Stimulated activated CD4-positive, alpha-beta T cell treated with anti-CD3 and anti-CD28 coated beads, Interleukin-1b, Interleukin-23, amount 100 ng/mL, for 4 hours (primary cell): ENCODE data around the gene OR10D3.
"Not testable (repeated sequence)": the region's sequence is repeated elsewhere in the genome, so short reads cannot be mapped to it uniquely, and the experiment has no call there.

Experiments
- DNase-seq, 2 donors: peaks; one replicate each; pipeline ENCODE4 v3.0.0-alpha.2; 2020; ENCODE audit warnings: low read depth in 2 of 2

OR10D3 gene

DNA sequence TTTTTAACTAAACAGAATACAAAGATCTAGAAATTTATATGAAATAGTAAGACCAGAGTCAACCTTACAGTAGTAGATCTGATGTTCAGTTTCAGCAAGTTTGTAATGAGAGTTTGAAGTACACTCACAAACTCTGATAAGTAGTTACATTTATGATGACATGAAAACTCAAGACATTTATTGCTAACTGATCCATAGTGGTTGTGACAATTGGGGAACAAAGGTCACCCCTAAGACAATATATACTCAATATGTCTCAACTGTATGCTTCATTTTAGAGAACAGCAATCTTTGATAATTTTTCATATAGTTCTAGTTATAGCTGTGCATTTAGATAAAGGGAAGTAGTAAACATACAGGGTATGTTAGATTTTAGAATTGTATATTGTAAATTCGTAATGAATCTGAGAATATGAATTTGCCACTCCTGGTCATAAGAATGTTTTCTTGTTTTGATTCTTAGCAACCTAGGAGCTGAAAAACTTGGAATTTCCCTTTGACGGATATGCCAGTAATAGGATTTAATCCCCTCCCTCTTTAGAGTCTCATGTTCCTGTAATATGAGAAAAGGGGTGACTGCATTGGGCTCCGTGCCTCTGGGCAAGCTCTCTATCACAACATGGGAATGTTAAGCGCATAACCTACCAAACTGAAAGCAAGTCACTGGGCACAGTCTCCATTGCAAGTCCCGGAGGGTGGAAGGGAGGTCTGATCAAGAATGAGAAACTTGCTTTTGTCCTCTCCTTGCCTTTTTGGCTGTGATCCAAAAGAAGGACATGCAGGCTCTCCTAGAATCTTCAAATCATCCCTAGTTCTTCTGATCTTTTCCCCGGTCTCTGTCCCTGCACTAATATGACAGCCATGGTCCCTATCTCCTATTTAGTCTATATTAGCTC lies 11.4 kb downstream of the OR10D3 start:
- DNase-seq = no peak

DNA sequence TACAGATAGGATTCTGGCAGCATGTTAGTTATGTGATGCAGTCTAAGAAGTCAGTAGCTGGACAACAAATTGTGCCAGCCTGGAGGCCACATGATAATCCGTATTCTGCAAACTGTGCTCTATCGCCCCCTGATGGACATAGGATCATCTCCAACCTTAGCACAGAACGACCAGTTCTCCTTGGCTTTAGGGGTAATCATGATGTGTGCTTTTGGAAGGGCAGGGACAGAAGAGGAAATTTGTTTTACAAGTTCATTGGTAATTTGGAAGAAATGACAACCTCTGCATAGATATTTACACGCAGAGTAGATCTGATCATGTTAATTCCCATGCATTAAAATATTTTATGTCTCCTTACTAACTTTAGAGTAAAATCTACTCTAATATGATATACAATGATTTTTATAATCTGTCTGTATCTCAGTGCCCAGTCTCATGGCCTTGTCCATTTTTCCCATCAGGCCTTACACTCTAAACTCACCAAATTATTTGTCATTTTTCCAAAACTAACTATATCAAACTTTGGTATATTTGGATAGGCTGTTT lies 12.1 kb downstream of the OR10D3 start:
- DNase-seq = peak; percentile 4 to 8

DNA sequence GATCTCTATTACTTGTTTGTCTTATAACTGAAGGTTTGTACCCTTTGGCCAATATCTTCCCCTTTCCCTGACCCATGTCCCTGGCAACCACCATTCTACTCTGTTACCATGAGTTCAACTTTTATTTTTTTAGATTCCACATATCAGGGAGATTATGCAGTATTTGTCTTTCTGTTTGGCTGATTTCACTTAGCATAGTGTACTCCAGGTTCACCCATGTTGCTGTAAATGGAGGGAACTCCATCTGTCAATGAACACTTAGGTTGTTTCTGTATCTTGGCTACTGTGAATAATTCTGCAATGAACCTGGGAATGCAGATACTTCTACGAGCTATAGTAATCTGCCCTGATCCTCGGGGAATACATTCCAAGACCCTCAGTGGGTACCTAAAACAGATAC lies 14.9 kb downstream of the OR10D3 start:
- no peak for DNase-seq

DNA sequence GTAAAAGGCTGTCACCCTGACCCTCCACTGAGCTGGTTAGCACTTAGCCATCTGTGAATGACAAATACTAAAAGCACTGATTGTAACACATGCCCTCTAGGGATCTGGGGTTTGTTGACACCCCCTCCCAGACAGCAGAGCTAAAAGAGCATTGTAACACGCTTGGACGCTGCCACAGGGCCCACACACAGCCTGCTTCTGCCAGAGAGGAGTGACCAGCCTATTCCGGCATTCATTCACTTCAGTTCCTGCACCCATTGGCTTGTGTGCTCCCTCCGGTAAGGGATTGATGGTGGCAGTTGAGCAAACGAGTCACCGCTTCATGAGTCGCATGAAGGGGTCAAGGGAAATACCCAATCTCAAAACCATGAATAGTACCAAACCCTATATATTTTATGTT lies 15.8 kb downstream of the OR10D3 start:
- no peak for DNase-seq

DNA sequence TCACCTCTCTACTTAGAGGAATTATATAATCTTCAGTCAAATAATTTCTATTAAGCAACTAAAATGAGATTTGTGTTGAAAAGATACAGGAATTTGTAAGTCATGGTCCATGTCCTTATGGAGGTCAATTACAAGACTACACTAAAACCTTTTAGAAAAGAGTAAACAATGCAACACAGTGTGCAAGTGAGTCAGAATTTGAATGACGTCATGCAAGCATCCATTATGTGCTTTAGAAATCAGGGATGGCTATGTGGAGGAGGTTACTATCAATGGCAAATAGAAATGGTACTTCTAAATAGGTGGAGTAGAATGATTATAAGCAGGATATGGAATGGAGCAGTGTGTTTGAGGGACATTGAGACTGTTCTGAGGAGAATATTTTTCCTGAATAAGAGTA lies 16.6 kb downstream of the OR10D3 start:
- no peak for DNase-seq

DNA sequence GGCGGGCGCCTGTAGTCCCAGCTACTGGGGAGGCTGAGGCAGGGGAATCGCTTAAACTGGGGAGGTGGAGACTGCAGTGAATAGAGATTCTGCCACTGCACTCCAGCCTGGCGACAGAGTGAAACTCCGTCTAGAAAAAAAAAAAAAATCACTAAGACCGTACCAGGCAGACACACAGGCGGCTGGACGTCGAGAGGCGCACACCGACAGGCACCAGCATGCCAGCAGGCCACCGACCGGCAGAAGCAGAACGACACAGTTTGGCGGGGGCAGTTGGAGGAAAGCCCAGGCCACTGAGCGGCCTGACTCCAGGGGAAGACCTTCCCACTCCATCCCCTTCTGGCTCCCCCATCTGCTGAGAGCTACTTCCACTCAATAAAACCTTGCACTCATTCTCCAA lies 17.5 kb downstream of the OR10D3 start:
- no peak for DNase-seq

DNA sequence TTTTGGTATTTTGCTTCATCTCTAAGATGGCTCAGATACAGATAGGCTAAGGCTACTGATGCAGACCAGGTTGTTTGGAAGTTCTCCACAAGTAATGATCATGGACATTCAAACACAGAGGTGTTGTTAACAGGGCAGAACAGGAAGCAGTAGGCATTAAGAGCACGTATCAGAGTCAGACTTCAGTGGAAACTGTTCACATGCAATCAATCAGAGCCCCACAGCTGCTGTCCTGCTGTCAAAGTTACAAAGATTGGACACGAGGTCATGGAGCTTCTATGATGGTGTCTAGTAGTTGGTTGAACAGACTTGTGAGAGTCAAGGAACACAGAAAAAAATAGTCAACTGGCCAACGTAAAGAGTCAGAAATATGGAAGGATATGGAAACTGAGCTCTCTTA lies 19.8 kb downstream of the OR10D3 start:
- DNase-seq = no peak

DNA sequence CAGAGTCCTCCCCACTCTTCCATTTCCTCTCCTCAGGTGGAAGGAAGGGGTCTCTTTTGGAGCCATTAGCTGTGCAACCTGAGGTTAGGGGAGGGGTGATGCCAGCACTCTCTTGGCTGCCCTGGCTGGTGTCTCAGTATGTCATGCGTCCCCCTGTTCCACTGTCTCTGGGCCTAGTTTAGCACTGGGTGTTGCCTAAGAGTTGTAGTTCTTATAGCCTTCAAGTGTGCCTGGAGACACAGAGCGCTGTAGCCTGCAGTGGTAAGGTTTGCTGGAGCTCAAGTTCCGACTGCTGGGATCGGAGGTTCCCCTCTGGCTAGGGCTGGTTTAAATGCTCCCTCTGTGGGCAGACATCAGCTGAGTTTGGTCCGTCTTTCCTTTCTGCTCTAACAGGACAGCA lies 20.9 kb downstream of the OR10D3 start:
- DNase-seq = no peak

DNA sequence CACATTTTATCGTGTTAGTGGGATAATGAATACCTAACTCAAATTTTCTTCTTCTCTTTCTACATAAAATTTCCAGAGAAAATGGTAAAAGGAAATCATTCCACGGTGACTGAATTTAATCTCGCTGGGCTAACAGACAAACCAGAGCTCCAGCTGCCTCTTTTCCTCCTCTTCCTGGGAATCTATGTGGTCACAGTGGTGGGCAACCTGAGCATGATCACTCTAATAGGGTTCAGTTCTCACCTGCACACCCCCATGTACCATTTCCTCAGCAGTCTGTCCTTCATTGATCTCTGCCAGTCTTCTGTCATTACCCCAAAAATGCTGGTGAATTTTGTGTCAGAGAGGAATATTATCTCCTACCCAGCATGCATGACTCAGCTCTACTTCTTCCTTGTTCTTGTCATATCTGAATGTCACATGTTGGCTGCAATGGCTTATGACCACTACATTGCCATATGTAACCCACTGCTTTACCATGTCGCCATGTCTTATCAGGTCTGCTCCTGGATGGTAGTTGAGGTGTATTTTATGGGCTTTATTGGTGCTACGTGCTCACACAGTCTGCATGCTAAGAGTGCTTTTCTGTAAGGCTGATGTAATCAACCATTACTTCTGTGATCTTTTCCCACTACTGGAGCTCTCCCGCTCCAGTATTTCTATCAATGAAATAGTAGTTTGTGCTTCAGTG lies 24.1 kb downstream of the OR10D3 start:
- DNase-seq = no peak

DNA sequence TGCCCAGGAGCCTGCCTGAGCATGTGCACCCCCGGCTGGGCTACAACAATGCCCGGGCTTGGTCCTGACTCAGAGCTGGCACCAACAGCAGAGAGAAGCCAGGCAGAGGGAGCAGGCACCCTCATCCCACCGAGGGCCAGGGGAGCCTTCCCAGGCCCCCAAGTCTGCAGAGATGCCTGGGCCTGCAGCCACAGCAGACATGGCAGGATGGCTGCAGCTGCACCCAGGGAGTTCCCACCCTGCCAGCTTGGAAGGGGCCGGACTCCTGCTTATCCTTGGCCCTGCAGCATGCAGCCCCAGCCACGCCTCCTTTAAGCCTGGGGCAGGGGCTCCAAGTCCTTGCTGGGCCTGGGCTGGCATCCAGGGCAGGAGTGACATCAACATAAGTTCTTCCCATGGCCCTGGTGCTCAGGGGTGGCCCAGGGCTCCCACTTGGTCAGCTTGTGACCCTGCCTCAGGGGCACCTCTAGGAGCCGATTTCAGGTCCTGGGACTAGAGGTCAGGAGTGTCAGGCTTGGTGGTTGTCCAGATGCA lies 26.7 kb downstream of the OR10D3 start:
- DNase-seq = no peak

DNA sequence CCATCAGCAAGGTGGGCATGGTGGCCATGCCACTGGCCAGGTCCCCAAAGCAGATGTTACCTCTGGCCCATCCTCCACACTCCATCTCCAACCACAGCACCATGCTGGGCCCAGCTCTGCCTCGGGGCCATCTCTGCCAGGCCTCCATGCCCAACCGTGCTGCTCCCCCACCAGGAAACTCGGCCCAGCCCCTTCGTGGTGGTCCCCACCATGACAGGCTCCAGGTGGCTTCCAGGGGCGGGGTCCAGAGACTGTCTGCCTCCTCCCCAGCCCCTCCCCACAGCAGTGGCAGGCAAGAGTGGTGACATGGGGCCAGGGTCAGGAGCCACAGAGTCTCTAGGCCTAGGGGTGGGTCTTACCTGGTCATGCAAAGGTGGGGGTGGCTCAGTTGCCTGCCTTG lies 27.3 kb downstream of the OR10D3 start:
- no peak for DNase-seq

DNA sequence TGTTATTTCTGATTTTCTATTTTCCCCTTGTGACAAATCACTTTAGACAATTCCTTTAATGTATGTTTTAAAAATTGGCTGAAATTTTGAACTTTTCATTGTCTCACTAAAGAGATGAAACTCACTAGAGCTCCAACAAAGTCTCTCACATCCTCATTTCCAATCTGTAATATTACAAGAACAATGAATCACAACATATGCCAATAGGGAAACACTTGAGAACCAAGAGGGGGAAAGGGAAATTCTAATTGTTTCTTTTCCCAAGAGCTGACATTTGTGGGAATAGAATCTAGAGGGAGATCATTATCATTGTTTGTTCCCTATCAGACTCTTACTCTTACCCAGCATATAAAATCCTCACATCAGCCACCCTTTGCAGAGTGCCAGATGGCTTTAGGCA lies 28.2 kb downstream of the OR10D3 start:
- no peak for DNase-seq

DNA sequence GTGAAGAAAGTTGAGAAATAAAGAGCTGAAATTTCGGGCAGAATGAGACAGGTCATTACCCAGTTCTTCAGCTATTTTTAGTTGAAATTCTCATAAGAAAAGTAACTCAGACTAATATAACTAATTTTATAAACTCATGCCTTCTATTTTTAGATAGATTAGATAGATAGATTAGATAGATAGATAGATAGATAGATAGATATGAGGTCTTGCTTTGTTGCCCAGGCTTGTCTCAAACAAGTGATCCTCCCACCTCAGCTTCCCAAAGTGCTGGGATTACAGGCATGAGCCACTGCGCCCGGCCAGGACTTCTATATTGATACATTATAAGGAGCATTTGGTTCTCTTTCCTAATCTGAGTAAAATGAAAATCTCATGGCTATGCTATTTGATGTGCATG lies 30.9 kb downstream of the OR10D3 start:
- no peak for DNase-seq

DNA sequence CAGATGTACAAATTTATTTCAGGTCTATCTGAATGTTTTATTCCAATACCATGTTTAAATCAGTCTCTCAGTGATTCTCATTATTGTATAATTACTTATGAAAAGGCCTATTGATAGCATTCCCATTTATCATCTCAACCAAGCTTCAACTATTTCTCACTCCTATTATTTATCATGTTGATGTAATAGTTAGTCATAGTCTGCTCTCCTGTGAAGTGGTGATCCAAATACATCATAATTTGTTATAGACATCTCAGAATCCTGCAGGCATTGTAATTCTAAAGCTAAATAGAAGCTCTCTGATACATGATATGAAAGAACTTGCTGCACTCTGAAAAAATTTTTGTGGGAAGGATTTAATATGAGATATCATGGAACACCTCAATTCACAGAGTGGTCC lies 36.0 kb downstream of the OR10D3 start:
- DNase-seq = no peak

DNA sequence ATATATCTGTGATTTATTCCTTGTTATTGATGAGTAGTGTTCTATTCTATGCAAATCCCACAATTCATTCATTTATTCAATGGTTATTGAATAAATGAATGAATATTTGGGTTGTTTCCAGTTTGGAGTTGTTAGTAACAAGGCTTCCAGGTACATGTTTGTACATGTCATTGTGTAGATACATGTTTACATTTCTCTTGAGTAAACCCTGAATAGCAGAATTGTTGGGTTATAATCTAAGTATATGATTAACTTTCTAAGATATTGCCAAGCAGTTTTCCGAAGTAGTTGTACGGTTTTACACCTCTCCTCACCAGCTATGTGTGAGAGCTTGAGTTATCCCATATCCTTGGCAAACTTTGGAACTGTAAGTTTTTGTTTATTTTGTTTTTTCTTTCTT lies 39.3 kb downstream of the OR10D3 start:
- DNase-seq = no peak

DNA sequence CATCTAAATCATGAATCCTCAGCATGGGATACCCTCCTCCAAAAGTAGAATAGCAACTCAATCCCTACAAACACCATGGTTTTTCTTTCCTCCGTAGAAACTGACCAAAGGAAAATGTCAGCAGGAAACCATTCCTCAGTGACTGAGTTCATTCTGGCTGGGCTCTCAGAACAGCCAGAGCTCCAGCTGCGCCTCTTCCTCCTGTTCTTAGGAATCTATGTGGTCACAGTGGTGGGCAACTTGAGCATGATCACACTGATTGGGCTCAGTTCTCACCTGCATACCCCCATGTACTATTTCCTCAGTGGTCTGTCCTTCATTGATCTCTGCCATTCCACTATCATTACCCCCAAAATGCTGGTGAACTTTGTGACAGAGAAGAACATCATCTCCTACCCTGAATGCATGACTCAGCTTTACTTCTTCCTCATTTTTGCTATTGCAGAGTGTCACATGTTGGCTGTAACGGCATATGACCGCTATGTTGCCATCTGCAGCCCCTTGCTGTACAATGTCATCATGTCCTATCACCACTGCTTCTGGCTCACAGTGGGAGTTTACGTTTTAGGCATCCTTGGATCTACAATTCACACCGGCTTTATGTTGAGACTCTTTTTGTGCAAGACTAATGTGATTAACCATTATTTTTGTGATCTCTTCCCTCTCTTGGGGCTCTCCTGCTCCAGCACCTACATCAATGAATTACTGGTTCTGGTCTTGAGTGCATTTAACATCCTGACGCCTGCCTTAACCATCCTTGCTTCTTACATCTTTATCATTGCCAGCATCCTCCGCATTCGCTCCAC lies 41.7 kb downstream of the OR10D3 start:
- DNase-seq = not testable (repeated sequence)

DNA sequence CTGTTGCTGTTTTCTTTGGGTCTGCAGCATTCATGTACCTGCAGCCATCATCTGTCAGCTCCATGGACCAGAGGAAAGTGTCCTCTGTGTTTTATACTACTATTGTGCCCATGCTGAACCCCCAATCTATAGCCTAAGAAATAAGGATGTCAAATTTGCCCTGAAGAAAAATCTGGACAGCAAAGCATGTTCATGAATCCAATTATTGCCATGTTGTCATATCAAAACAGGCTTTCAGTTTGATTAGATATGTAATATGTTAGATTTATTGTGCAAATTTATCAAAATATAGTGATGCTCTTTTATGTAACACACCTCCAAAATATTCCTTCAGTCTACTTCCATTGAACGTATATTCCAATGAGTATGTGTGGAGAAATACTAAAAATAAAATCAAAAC lies 42.3 kb downstream of the OR10D3 start:
- no peak for DNase-seq

DNA sequence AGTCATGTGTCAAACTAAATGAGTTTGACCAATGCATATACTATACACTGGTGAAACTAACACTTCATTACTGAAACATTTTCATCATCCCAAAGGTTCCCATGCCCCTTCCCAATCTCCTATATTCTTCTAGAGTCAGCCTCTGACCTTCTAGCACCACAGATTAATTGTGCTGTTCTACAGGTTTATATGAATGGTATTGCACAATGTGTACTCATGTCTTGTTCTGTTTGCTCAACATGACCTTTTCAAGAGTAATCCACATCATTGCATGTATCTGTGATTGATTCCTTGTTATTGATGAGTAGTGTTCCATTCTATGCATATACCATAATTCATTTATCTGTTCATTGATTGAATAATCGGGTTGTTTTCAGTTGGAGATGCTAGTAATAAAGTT lies 50.2 kb downstream of the OR10D3 start:
- no peak for DNase-seq
